GM19468 (cell line): ENCODE measurements around the gene LIN28B.
"Not testable (repeated sequence)": the region's sequence is repeated elsewhere in the genome, so short reads cannot be mapped to it uniquely, and the experiment has no call there.

Experiments
- ATAC-seq: cut with Tn5 transposase; IDR thresholded peaks from one replicate; pipeline ENCODE4 v1.9.1; 2021; ENCODE audit warnings: mild to moderate bottlenecking, moderate library complexity, moderate number of reproducible peaks; ENCODE audit not compliant: unreplicated experiment; ENCODE audit errors: extremely low read depth

The LIN28B gene, protein sequence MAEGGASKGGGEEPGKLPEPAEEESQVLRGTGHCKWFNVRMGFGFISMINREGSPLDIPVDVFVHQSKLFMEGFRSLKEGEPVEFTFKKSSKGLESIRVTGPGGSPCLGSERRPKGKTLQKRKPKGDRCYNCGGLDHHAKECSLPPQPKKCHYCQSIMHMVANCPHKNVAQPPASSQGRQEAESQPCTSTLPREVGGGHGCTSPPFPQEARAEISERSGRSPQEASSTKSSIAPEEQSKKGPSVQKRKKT

GRCh38 chr6:104956731-104957294 is at the start of gene LIN28B:
Gene LIN28B, plus strand, starts transcription at chr6:104957107. Its CDS starts 144 bp downstream, at chr6:104957251.
- no peak for ATAC-seq

DNA sequence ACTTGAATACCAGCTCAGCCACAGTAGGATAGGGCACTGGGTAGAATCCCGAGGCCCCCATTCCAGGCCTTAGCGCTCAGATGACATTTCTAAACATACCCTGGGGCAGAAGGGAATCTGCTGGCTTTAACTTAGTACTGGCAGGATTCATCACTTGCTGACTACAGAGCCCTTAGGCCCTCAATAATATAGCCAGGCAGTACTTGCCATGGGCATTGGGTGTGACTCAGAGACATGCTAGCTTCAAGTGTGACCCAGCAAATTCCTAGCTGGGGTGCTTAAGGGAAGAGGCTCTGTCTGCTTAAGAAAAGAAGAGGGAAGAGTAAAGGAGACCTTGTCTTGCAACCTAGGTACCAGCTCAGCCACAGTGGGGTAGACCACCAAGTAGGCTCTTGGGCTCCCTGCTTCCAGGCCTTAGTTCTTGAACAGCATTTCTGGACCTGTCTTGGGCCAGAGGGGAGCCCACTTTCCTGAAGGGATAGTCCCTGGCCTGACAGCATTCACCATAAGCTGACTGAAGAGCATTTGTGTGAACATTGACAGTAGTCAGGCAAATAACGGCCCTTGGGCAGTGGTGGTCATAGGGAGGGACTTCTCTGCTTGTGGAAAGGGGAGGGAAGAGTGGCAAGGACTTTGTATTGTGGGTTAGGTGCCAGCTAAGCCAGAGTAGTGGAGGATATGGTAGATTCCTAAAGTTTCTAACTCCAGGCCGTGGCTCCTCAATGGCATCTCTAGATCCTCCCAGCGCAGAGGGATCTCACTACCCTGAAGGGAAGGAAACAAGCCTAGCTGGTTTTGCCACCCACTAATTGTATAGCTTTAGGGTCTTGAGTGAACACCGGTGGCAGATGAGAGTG is 48.6 kb upstream of the LIN28B start:
- ATAC-seq = no peak

DNA sequence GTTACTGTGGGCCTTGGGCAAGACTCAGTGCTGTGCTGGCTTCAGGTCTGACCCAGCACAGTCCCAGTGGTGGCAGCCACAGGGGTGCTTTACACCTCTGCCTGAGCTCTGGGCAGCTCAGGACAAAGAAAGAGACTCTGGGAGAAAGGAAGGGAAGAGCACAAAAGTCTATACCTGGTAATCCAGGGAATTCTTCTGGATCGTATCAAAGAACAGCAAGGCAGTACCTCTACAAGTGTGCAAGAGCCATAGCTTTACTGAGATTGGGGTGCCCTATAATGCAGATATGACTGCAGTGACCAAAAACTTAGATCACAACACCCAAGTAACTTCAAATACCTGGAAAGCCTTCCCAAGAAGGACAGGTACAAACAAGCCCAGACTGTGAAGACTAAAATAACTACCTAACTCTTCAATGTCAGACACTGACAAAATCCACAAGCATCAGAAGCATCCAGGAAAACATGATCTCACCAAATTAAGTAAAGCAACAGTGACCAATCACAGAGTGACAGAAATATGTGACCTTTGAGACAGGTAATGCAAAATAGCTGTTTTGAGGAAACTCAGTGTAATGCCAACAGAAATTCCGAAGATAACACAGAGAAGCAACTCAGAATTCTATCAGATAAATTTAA is 47.9 kb upstream of the LIN28B start:
- no peak for ATAC-seq

DNA sequence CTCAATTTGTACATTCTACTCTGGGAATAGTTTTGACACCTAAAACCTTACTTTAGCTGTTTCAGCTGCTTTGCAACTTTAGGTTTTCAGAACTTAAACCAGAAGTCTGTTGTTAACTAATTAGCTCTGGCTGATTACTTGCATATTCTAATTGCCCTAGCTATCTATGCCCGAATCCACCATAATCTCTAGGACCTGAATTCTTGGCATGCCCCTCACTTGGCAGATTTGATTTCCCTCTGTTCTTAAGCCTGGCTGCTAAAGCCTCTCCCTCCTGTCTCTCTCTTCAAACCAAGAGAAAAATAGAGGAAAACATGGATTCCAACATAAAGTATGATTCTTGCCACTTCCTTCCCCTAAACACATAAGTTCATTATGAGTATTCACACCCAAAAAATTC is 35.0 kb upstream of the LIN28B start:
- no peak for ATAC-seq

DNA sequence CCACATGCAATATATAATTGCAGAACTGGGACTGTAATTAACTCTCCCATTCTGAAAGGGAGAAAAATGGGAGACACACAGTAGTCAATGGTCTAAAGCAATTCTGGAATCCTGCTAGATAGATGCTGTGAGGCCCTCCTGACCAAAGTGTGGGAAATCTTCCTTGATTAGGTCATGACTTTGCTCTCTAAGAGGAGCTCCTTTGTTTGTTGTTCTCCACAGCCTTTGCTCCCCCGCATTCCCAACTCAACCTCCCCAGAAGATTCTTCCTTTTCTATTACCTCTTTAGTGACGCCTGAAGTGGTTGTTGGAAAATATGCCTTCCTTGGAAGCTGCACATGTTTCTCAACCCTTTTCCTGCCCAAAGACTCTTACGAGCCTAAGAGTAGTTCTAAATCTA is 28.8 kb upstream of the LIN28B start:
- ATAC-seq = no peak

DNA sequence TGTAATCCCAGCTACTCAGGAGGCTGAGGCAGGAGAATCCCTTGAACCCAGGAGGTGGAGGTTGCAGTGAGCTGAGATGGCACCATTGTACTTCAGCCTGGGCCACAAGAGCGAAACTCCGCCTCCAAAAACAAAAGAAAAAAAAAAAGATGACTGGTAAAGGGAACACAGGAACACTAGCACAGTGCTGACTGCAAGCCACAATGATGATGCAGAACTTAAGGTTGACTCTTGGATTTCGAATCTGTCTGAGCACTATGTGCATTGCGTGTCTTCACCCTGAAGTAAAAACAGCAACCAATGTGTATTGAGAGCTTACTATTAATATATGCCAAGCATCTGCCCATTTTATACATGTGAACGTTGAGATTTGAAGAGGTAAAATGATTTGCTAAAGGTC is 27.6 kb upstream of the LIN28B start:
- no peak for ATAC-seq

- no peak for ATAC-seq
Observed at GRCh38 chr6:104930939-104931338, 26.0 kb upstream of the LIN28B start.

- ATAC-seq = no peak
Observed at GRCh38 chr6:104936766-104937535, 20.0 kb upstream of the LIN28B start.

DNA sequence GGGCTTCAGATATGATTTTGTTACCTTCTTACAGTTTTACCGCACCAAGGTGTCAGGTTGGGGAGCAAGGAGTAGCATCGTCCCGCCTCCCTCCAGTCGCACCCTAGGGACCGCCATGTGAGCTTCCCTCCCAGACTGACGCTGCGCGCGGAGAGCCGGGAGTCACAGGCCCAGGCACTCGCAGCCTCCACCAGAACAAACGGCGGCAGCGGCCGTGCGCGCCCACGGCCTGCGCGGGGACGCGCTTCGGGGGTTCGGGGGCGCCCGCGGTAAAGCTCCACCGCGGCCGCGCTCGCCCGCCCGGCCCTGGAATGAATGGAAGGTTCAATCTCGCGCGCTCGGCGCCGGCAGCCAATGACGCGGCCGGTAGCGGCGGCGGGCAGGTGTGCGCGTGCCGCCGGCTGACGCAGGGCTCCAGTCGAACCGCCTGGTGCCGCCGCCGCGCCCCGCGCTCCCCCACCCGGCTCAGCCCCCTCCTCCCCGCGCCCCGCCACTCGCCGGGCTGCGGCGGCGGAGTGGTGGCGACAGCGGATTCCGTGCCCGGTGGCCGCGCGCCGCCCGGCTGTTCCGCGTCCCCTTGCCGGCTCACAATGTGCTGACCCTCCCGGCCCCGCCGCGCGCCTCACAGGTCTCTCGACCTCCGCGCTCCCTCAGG is 16.5 kb upstream of the LIN28B start:
- no peak for ATAC-seq

GRCh38 chr6:104940893-104941728 is 15.8 kb upstream of the LIN28B start:
- ATAC-seq = no peak

DNA sequence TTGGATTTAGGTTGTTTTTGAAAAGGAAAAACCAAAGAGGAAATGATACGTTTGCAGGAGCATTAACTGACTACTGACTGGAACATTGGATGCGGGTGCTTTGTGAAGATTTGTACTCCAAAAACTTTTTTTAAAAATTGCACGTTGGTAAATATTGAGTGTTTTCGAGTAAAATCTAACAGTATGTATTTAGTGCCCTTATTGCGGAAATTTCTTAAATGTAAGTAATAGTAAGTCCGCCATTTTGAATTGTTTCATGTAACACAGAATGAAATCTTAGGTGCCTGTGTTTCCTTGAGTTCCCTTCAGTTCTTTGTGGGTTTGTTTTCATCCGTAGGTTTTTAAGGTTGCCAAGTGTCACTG is 15.2 kb upstream of the LIN28B start:
- ATAC-seq = no peak

- ATAC-seq = no peak
Observed at GRCh38 chr6:104943781-104944180, 13.1 kb upstream of the LIN28B start.

DNA sequence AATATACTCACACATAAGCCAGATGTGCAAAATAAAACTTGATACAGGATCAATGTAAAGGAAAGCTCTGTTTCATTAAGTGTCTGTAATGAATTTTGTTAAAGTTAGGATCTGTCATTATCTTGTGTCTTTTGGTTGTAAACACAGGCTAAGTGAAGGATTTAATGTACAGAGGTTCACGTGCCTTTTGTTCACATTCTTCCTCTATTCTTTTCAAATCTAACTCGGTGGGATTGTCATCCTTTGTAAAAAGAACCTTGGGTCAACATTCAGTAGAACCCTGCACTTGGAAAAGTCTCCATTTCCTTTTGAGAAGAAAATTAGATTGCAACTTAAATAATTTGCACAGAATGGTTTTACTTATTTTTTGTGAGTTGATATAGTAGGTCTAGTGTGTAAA is 7.7 kb upstream of the LIN28B start:
- ATAC-seq = no peak

GRCh38 chr6:104951677-104952076 is 5.2 kb upstream of the LIN28B start:
- ATAC-seq = no peak

DNA sequence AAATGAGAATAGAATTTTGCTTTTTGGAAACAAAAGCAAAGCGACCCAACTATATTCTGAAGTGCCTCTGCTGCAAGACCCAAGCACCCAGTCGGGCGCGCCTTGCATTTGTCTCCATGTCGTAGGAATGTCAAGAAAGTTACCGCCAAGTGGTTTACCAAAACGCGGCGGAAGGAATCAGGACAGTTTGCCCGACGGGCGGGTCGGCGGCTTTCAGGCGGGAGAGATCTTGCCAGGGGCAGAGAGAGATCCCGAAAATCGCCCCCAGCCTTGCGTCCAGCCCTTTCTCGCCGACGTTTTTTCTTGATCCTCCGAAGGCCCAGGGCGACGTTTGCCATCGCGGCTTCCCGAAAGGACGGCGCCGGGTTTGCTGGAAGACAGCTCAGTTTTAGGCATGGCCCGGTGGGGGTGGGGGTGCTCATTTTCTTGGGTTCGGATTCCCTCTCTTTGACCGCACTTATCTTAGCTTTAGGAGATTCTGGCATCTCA is 4.0 kb upstream of the LIN28B start:
- ATAC-seq = no peak

GRCh38 chr6:104953400-104954189 is 3.3 kb upstream of the LIN28B start:
- ATAC-seq = not testable (repeated sequence)

GRCh38 chr6:104954190-104954797 is 2.6 kb upstream of the LIN28B start:
- ATAC-seq = no peak
